GM23248 (cell line): ENCODE measurements around the gene RSRC1. TPM values are rescaled to one million over a fixed set of nuclear protein-coding genes. Genes with fewer than 3 reads are reported as not detected.

Experiments used
- DNase-seq: peaks from one replicate; pipeline ENCODE4 v3.0.0-alpha.2; 2015
- H2AFZ ChIP-seq: fragments of 200-600 bp; sonication (generic); 2 replicates; pipeline ENCODE4 v1.6.1; 2016; ENCODE audit warnings: antibody characterized with exemption
- H3F3A ChIP-seq: fragments of 200-600 bp; sonication (generic); 2 replicates; pipeline ENCODE4 v1.6.1; 2016; ENCODE audit warnings: mild to moderate bottlenecking, antibody characterized with exemption, mixed run types; ENCODE audit not compliant: insufficient read depth
- H3K27ac ChIP-seq: fragments of 200-600 bp; sonication (generic); 2 replicates; pipeline ENCODE4 v1.5.1; 2016; ENCODE audit warnings: mild to moderate bottlenecking
- H3K27me3 ChIP-seq: fragments of 200-600 bp; sonication (generic); replicated peaks from 2 replicates; pipeline ENCODE4 v1.6.1; 2016; ENCODE audit warnings: mild to moderate bottlenecking; ENCODE audit not compliant: insufficient read depth
- H3K36me3 ChIP-seq: fragments of 200-600 bp; sonication (generic); 2 replicates; pipeline ENCODE4 v1.6.1; 2016; ENCODE audit warnings: low read depth, mild to moderate bottlenecking
- H3K4me1 ChIP-seq: fragments of 200-600 bp; sonication (generic); 2 replicates; pipeline ENCODE4 v1.6.1; 2016; ENCODE audit warnings: mild to moderate bottlenecking; ENCODE audit not compliant: insufficient read depth
- H3K4me2 ChIP-seq: fragments of 200-600 bp; sonication (generic); one replicate; pipeline ENCODE4 v1.6.1; 2016; ENCODE audit warnings: mild to moderate bottlenecking; ENCODE audit not compliant: unreplicated experiment
- H3K4me3 ChIP-seq: fragments of 200-600 bp; sonication (generic); 2 replicates; pipeline ENCODE4 v1.5.1; 2016; ENCODE audit warnings: mild to moderate bottlenecking
- H3K79me2 ChIP-seq: fragments of 200-600 bp; sonication (generic); 2 replicates; pipeline ENCODE4 v1.6.1; 2016; ENCODE audit warnings: mild to moderate bottlenecking; ENCODE audit not compliant: insufficient read depth
- H3K9ac ChIP-seq: fragments of 200-600 bp; sonication (generic); 2 replicates; pipeline ENCODE4 v1.6.1; 2016; ENCODE audit warnings: mild to moderate bottlenecking
- H3K9me2 ChIP-seq: fragments of 200-600 bp; sonication (generic); 2 replicates; pipeline ENCODE4 v1.6.1; 2016; ENCODE audit warnings: mixed run types, mild to moderate bottlenecking, moderate library complexity; ENCODE audit not compliant: insufficient read depth
- H3K9me3 ChIP-seq: fragments of 200-600 bp; sonication (generic); one replicate; pipeline ENCODE4 v1.6.1; 2017; ENCODE audit warnings: low read depth
- H4K20me1 ChIP-seq: fragments of 200-600 bp; sonication (generic); 2 replicates; pipeline ENCODE4 v1.6.0; 2016; ENCODE audit not compliant: insufficient read depth
- EZH2 ChIP-seq: fragments of 200-600 bp; sonication (generic); IDR thresholded peaks from 2 replicates; pipeline ENCODE4 v1.6.1; 2018; ENCODE audit warnings: antibody characterized with exemption, mild to moderate bottlenecking; ENCODE audit not compliant: insufficient read depth, poor library complexity, severe bottlenecking
- EZH2phosphoT487 ChIP-seq: fragments of 200-600 bp; sonication (generic); IDR thresholded peaks from 2 replicates; pipeline ENCODE4 v1.6.1; 2018; ENCODE audit warnings: antibody characterized with exemption, moderate library complexity, mild to moderate bottlenecking, low read depth; ENCODE audit not compliant: insufficient read depth
- WGBS, 2 experiments: methylation state at CpG; one replicate each; pipeline ENCODE4 v1.1.6; 2015 to 2017; ENCODE audit warnings: low lambda C conversion rate in 2 of 2, low coverage in 1 of 2; ENCODE audit errors: missing lambda C conversion rate in 2 of 2; 5-methylcytosine and 5-hydroxymethylcytosine counted together
- in situ Hi-C: fragments of 300-500 bp; cut with MboI; formaldehyde crosslinking; loops from 2 replicates; pipeline ENCODE4 v1.15.0; 2020
- polyA plus RNA-seq: library from polyadenylated mRNA; unstranded; fragments of >200 nt; fragmentation: Nextera tagmentation; extraction: Ambion mirVana; gene quantifications from 2 replicates; pipeline ENCODE4 v1.2.1, GENCODE V29; 2016
- total RNA-seq: library from RNA; depleted of rRNA; stranded (reverse); fragments of >200 nt; shearing (Covaris generic); gene quantifications from 2 replicates; pipeline ENCODE4 v1.2.3, GENCODE V29; 2014

Gene RSRC1
- total and polyA plus RNA-seq, 2 experiments from 2014 or later: 28.5 to 34.6 TPM

- Histone ChIP-seq H3F3A (no peaks in the 10 kb centered on the region), H3K9me2 (no peaks in the 10 kb centered on the region), H3K27me3 (no peaks in the 10 kb centered on the region), H3K36me3 (no peaks in the 10 kb centered on the region), H3K27ac (no peak overlapping the region), H4K20me1 (no peaks in the 10 kb centered on the region), H3K4me2 (no peak overlapping the region), H3K4me3 (no peak overlapping the region), H2AFZ (no peak overlapping the region), H3K4me1 (no peaks in the 10 kb centered on the region), H3K79me2 (no peaks in the 10 kb centered on the region), H3K9me3 (no peaks in the 10 kb centered on the region), H3K9ac (no peak overlapping the region)
- DNase-seq: no peak
- in situ Hi-C loops: no loop called here
- 49 to 50% methylated on average over 2 of the region's 2 CpGs for WGBS, 2 experiments
- TF ChIP-seq EZH2 (no peak), EZH2phosphoT487 (no peak)
Measured at GRCh38 chr3:158488670-158489069, 378.8 kb downstream of the RSRC1 start.

DNA sequence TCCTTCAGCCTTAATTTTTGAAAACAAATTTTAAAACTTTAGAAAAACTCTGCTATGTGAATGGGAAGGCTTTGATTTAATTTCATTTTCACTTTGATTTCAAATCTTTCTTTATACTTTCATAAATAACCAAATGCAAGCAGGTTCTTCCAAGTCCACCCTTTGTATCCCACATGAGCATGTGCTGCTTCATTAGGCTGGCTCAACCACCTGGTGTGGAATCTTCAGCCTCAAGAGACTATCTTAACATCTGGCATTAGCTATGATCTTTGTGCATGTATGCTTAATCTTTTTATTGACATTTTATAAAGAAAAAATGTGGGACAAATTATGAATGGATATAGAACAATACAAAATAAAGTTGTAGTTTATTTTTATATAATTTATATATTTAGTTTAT is 379.3 kb downstream of the RSRC1 start:
- no peak for TF ChIP-seq EZH2phosphoT487
- no peak for TF ChIP-seq EZH2
- in situ Hi-C loops: no loop called here
- no peak overlapping the region for H3K27ac ChIP-seq

DNA sequence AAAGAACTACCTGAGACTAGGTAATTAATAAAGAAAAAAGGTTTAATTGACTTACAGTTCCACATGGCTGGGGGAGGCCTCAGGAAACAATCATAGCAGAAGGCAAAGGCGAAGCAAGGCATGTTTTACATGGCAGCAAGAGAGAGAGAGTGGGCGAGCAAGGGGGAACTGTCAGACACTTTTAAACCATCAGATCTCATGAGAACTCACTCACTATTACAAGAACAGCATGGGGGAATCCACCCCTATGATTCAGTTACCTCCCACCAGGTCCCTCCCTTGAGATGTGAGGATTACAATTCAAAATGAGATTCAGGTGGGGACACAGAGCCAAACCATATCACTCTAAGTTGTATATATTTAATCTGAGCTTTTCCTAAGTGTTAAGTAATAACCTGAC is 382.1 kb downstream of the RSRC1 start:
- Histone ChIP-seq H3K9me3 (no peaks in the 10 kb centered on the region), H2AFZ (no peak overlapping the region), H3K4me2 (no peak overlapping the region), H3K27me3 (no peaks in the 10 kb centered on the region), H3K9ac (no peak overlapping the region), H3K27ac (no peak overlapping the region), H3K9me2 (no peaks in the 10 kb centered on the region), H3K79me2 (no peaks in the 10 kb centered on the region), H4K20me1 (no peaks in the 10 kb centered on the region), H3K36me3 (no peaks in the 10 kb centered on the region), H3K4me1 (no peaks in the 10 kb centered on the region), H3F3A (no peaks in the 10 kb centered on the region), H3K4me3 (no peak overlapping the region)
- no peak for TF ChIP-seq EZH2phosphoT487
- TF ChIP-seq EZH2: no peak
- WGBS, 2 experiments: 94 to 97% methylated on average over 2 of the region's 2 CpGs
- no peak for DNase-seq
- in situ Hi-C loops: no loop called here

More for the DNA sequence above, 379.3 kb downstream of the RSRC1 start:
- no peaks in the 10 kb centered on the region for H3K9me3 ChIP-seq
- no peak overlapping the region for H3K4me2 ChIP-seq
- no peak overlapping the region for H3K9ac ChIP-seq
- no peaks in the 10 kb centered on the region for H3K4me1 ChIP-seq
- DNase-seq: no peak
- no peaks in the 10 kb centered on the region for H3K27me3 ChIP-seq
- no peaks in the 10 kb centered on the region for H3K79me2 ChIP-seq
- no peak overlapping the region for H3K4me3 ChIP-seq
- no peaks in the 10 kb centered on the region for H4K20me1 ChIP-seq
- no peak overlapping the region for H2AFZ ChIP-seq
- no peaks in the 10 kb centered on the region for H3K36me3 ChIP-seq
- no peaks in the 10 kb centered on the region for H3K9me2 ChIP-seq
- no peaks in the 10 kb centered on the region for H3F3A ChIP-seq

DNA sequence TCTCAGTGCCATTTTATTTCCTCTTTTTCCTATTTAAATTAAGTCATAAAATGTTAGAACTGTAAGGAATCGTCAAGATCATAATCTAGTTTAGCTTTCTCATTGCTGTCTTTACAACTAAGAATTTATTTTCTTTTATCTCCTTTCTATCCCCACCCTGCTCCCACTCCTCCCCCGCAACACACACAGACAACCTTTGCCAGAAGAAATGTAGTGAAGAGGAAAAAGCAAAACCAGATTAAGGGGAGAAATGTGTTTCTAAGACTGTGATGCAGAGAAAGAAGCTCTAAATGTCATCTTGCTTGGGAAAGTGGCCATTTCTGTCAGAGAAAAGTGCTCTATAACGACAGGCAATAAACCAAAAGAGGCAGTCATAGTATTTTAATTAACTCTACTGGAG is 382.8 kb downstream of the RSRC1 start:
- H3K36me3 ChIP-seq: no peaks in the 10 kb centered on the region
- no peaks in the 10 kb centered on the region for H4K20me1 ChIP-seq
- no peaks in the 10 kb centered on the region for H3K79me2 ChIP-seq
- H3K4me2 ChIP-seq: no peak overlapping the region
- H3K9ac ChIP-seq: no peak overlapping the region
- H3F3A ChIP-seq: no peaks in the 10 kb centered on the region
- H2AFZ ChIP-seq: no peak overlapping the region
- no peaks in the 10 kb centered on the region for H3K9me3 ChIP-seq
- H3K4me1 ChIP-seq: no peaks in the 10 kb centered on the region
- no peaks in the 10 kb centered on the region for H3K27me3 ChIP-seq
- H3K27ac ChIP-seq: no peak overlapping the region
- no peak overlapping the region for H3K4me3 ChIP-seq
- H3K9me2 ChIP-seq: no peaks in the 10 kb centered on the region
- in situ Hi-C loops: no loop called here
- WGBS, 2 experiments: 44 to 51% methylated on average over 3 of the region's 3 CpGs
- no peak for TF ChIP-seq EZH2
- TF ChIP-seq EZH2phosphoT487: no peak
- no peak for DNase-seq

DNA sequence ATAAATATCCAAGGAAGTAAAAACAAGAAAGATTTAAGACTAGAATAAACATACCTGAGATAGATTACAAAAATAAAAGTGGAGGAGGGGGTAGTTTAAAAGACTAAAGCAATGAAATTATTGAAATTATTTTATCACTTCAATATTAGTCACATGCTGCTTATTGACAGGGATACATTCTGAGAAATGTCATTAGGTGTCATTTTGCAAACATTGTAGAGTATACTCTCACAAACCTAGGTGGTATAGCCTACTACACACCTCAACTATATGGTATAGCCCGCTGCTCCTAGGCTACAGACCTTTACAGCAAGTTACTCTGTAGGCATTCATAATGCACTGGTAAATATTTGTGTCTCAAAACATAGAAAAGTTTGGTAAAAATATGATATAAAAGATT is 384.0 kb downstream of the RSRC1 start:
- Histone ChIP-seq H3F3A (no peaks in the 10 kb centered on the region), H3K9me2 (no peaks in the 10 kb centered on the region), H4K20me1 (no peaks in the 10 kb centered on the region), H3K79me2 (no peaks in the 10 kb centered on the region), H2AFZ (no peak overlapping the region), H3K27me3 (no peaks in the 10 kb centered on the region), H3K4me3 (no peak overlapping the region), H3K4me1 (no peaks in the 10 kb centered on the region), H3K4me2 (no peak overlapping the region), H3K9ac (no peak overlapping the region), H3K36me3 (no peaks in the 10 kb centered on the region), H3K9me3 (no peaks in the 10 kb centered on the region), H3K27ac (no peak overlapping the region)
- 88 to 100% methylated on average over 1 of the region's 1 CpG for WGBS, 2 experiments
- no peak for TF ChIP-seq EZH2
- TF ChIP-seq EZH2phosphoT487: no peak
- DNase-seq: no peak
- in situ Hi-C loops: no loop called here
